K562 (cell line): Measurements from ENCODE around the gene TBX3. TPM values are rescaled to one million over a fixed set of nuclear protein-coding genes. Genes with fewer than 3 reads are reported as not detected.

Source experiments
- ATAC-seq: fragments of 200-7000 bp; cut with Tn5 transposase; 3 replicates; pipeline ENCODE4 v1.9.1; 2020; ENCODE audit warnings: moderate library complexity
- BruUV-seq: library from RNA; stranded (reverse); fragments of 400-500 nt; replicated peaks from 2 replicates; lab custom pipeline; 2021; lab: Mats Ljungman, UMichigan
- CTCF ChIA-PET: fragments of 300-600 bp; formaldehyde crosslinking; extraction: SDS; loops from one replicate; lab custom pipeline; 2021; ENCODE audit warnings: low intra/inter-chr PET ratio; lab: Yijun Ruan, JAX
- POLR2A ChIA-PET: fragments of 300-600, 350-650 bp; sonication (Branson Sonifier 250); formaldehyde crosslinking; extraction: SDS; loops from one replicate; lab custom pipeline; 2021; ENCODE audit warnings: antibody characterized with exemption, inconsistent platforms; lab: Yijun Ruan, JAX
- DNase-seq, 4 experiments: peaks; one replicate each; pipeline versions ENCODE4 v3.0.0 to v3.0.0-alpha.2; 2011 to 2018; ENCODE audit warnings: low spot score in 3 of 4, mixed read lengths in 3 of 4; ENCODE audit errors: extremely low read depth in 1 of 4
- FAIRE-seq: peaks from 2 replicates; lab custom pipeline; 2011; peaks lifted over from hg19 to GRCh38; lab: Jason Lieb, UNC
- H2AFZ ChIP-seq: 2 replicates; pipeline ENCODE4 v1.6.0; 2011; ENCODE audit warnings: low read depth, low read length, control low read depth, inconsistent platforms
- H3K27ac ChIP-seq: fragments of 200-600 bp; 3 replicates; pipeline ENCODE4 v1.8.0; 2011; ENCODE audit warnings: low read depth, mild to moderate bottlenecking, control low read depth, inconsistent platforms, low read length, moderate library complexity, mixed read lengths; ENCODE audit errors: extremely low read depth
- H3K27me3 ChIP-seq, 2 experiments: fragments of 300-600 bp in 1 of 2; 2 replicates in 1 of 2; 3 replicates in 1 of 2; pipeline versions ENCODE4 v1.6.0 to v1.8.0; 2011; ENCODE audit warnings: inconsistent platforms in 2 of 2, low read length in 2 of 2, mild to moderate bottlenecking in 1 of 2, mixed read lengths in 1 of 2, moderate library complexity in 1 of 2; ENCODE audit not compliant: control insufficient read depth in 2 of 2, insufficient read depth in 2 of 2
- H3K36me3 ChIP-seq: fragments of 300-600 bp; 3 replicates; pipeline ENCODE4 v1.8.0; 2011; ENCODE audit warnings: mild to moderate bottlenecking, low read length, inconsistent platforms; ENCODE audit not compliant: control insufficient read depth, insufficient read depth
- H3K4me1 ChIP-seq, 2 experiments: fragments of 200-600 bp in 1 of 2; replicated peaks in 1 of 2; 2 replicates in 1 of 2; 3 replicates in 1 of 2; pipeline versions ENCODE4 v1.5.1 to v1.8.0; 2011; ENCODE audit warnings: inconsistent platforms in 2 of 2, low read length in 2 of 2, mild to moderate bottlenecking in 1 of 2, mixed read lengths in 1 of 2, moderate library complexity in 1 of 2; ENCODE audit not compliant: control insufficient read depth in 2 of 2, insufficient read depth in 2 of 2
- H3K4me2 ChIP-seq: 2 replicates; pipeline ENCODE4 v1.6.1; 2011; ENCODE audit warnings: low read length, control low read depth, inconsistent platforms, mixed read lengths; ENCODE audit not compliant: insufficient read depth
- H3K4me3 ChIP-seq: fragments of 200-600 bp; sonication (generic), shearing (Covaris generic); 2 replicates; pipeline ENCODE4 v1.5.1; 2016; ENCODE audit warnings: control low read depth, inconsistent platforms
- H3K79me2 ChIP-seq: fragments of 200-600 bp; 3 replicates; pipeline ENCODE4 v1.8.0; 2011; ENCODE audit warnings: low read length, inconsistent platforms; ENCODE audit not compliant: control insufficient read depth, insufficient read depth
- H3K9ac ChIP-seq, 2 experiments: 2 replicates each; pipeline versions ENCODE4 v1.6.0 to v1.6.1; 2011; ENCODE audit warnings: low read depth in 2 of 2, low read length in 2 of 2, control low read depth in 1 of 2, inconsistent platforms in 1 of 2, mild to moderate bottlenecking in 1 of 2, mixed read lengths in 1 of 2; ENCODE audit not compliant: insufficient read depth in 1 of 2
- H3K9me1 ChIP-seq: one replicate; pipeline ENCODE4 v1.6.0; 2011; ENCODE audit warnings: inconsistent platforms, mild to moderate bottlenecking, low read length, moderate library complexity; ENCODE audit not compliant: control insufficient read depth, insufficient read depth
- H3K9me3 ChIP-seq: replicated peaks from 2 replicates; pipeline ENCODE4 v1.5.1; 2011; ENCODE audit warnings: low read depth, low read length, inconsistent platforms; ENCODE audit not compliant: control insufficient read depth, insufficient read depth
- H4K20me1 ChIP-seq: replicated peaks from 2 replicates; pipeline ENCODE4 v1.6.1; 2011; ENCODE audit warnings: low read length, inconsistent platforms, mixed read lengths; ENCODE audit not compliant: control insufficient read depth, insufficient read depth
- CBX2 ChIP-seq: fragments of 200-600 bp; sonication (generic); IDR thresholded peaks from one replicate; pipeline ENCODE4 v1.6.1; 2012; ENCODE audit warnings: mild to moderate bottlenecking, low read length, inconsistent platforms; ENCODE audit not compliant: insufficient read depth, poor library complexity, severe bottlenecking
- CEBPG ChIP-seq, 3 experiments: fragments of 200-800 bp in 1 of 3; sonication (Bioruptor generic) in 1 of 3; sonication (generic) in 1 of 3; formaldehyde crosslinking in 1 of 3; IDR thresholded peaks in 2 of 3; conservative IDR thresholded peaks in 1 of 3; 2 replicates each; pipeline versions ENCODE4 v1.6.1 to v1.8.0; 2016 to 2022; ENCODE audit warnings: missing compliant biosample characterization in 2 of 3, missing genetic modification characterization in 2 of 3, mild to moderate bottlenecking in 1 of 3, missing genetic modification reagents in 1 of 3
- RBM34 ChIP-seq: fragments of 200-400 bp; formaldehyde crosslinking; IDR thresholded peaks from 2 replicates; pipeline ENCODE4 v1.6.1; 2018; ENCODE audit warnings: low read length, borderline replicate concordance; ENCODE audit not compliant: insufficient read depth
- TCF3 ChIP-seq: sonication (generic); formaldehyde crosslinking; IDR thresholded peaks from 2 replicates; pipeline ENCODE4 v1.4.0; 2020; ENCODE audit warnings: mild to moderate bottlenecking, missing genetic modification reagents
- ZBTB26 ChIP-seq: fragments of 450-650 bp; formaldehyde crosslinking; IDR thresholded peaks from 2 replicates; pipeline ENCODE4 v1.4.0; 2022; ENCODE audit warnings: missing genetic modification characterization
- ZFX ChIP-seq: sonication (generic); formaldehyde crosslinking; IDR thresholded peaks from 2 replicates; pipeline ENCODE4 v1.8.0; 2022; ENCODE audit warnings: mild to moderate bottlenecking, missing genetic modification reagents, moderate library complexity
- ZNF133 ChIP-seq: fragments of 250-450 bp; sonication (Bioruptor Pico); IDR thresholded peaks from 2 replicates; pipeline ENCODE4 v1.4.0; 2020; ENCODE audit warnings: mild to moderate bottlenecking
- ZNF766 ChIP-seq: fragments of 200-800 bp; sonication (Bioruptor generic); conservative IDR thresholded peaks from 2 replicates; pipeline ENCODE4 v1.6.1; 2016; ENCODE audit warnings: missing genetic modification characterization, missing compliant biosample characterization
- ZNF785 ChIP-seq: fragments of 250-450 bp; sonication (Bioruptor Pico); IDR thresholded peaks from 2 replicates; pipeline ENCODE4 v1.4.0; 2020; ENCODE audit warnings: mild to moderate bottlenecking
- WGBS: fragments of 100-300 bp; shearing (Covaris generic); methylation state at CpG from one replicate; pipeline ENCODE4 v1.1.6; 2016; ENCODE audit warnings: low coverage, mixed read lengths; ENCODE audit not compliant: insufficient coverage; ENCODE audit errors: missing lambda C conversion rate; 5-methylcytosine and 5-hydroxymethylcytosine counted together
- in situ Hi-C: fragments of 300-500 bp; cut with MboI; formaldehyde crosslinking; loops from 4 replicates; pipeline ENCODE4 v1.15.0; 2018; ENCODE audit warnings: inconsistent platforms, mixed read lengths
- intact Hi-C: fragments of 100-400 bp; cut with micrococcal nuclease; formaldehyde crosslinking; loops from 2 replicates; pipeline ENCODE4 v1.14.2; 2022
- polyA plus RNA-seq, 8 experiments: library from polyadenylated mRNA; depleted of rRNA in 4 of 8; stranded (reverse) in 5 of 8; unstranded in 3 of 8; fragments of >200 nt; fragmentation: Nextera tagmentation in 2 of 8; fragmentation: Illumina TruSeq in 1 of 8; extraction: Ambion mirVana in 2 of 8; extraction: Trizol in 1 of 8; gene quantifications; 2 replicates each; pipeline versions ENCODE4 v1.2.1 to v1.2.3, GENCODE V29; 2011 to 2014; ENCODE audit warnings: inconsistent platforms in 1 of 8, missing spikeins in 1 of 8
- total RNA-seq, 7 experiments: library from RNA; depleted of rRNA in 6 of 7; stranded (reverse); fragments of >200 nt in 6 of 7; fragmentation: Illumina TruSeq in 2 of 7; extraction: Trizol in 2 of 7; gene quantifications; 2 replicates each; pipeline versions ENCODE4 v1.2.1 to v1.2.3, GENCODE V29; 2011 to 2021; ENCODE audit warnings: low replicate concordance in 1 of 7
- TF ChIP-seq, protein P1 (sequence below): sonication (generic); IDR thresholded peaks from 2 replicates; pipeline ENCODE4 v1.6.1; 2016

Gene TBX3
- total and polyA plus RNA-seq, 9 of the 15 experiments (the other 6 are each of a cell fraction or from before 2014, with no cell fraction given): 0.03 to 0.60 (median 0.19) TPM

DNA sequence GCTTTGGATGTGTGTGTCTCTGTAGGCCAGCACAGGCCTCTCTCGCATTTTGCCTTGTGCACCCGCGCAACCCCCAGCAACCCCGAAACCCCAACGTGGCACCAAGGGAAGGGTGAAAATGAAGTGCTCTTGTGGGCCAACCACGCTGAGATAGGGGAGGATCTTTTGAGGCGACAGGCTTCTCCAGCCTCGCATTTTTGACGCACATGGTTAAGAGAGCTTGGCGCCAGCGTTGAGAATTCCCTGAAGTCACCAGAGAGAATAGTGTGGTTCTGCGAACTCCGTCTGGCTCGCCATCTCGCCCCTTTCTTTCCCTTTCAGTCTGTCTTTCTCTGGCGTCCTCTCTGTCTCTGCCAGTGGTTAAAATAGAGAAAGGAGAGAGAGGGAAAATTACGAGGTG is 1.9 kb upstream of the TBX3 start:
- Histone ChIP-seq H3K9me1 (no peaks in the 10 kb centered on the region), H3K9ac (no peak overlapping the region), H3K27me3 (peaks cover 37 to 65% of the 10 kb centered on the region in 2 experiments; a peak in 4 of 5 replicates), H3K79me2 (no peaks in the 10 kb centered on the region), H3K9me3 (no peaks in the 10 kb centered on the region), H3K27ac (no peak overlapping the region), H2AFZ (no peak overlapping the region), H3K4me3 (no peak overlapping the region), H3K36me3 (no peaks in the 10 kb centered on the region), H4K20me1 (no peaks in the 10 kb centered on the region), H3K4me1 (peaks cover 0 to 19% of the 10 kb centered on the region in 2 experiments; a peak in 3 of 5 replicates), H3K4me2 (no peak overlapping the region)
- whole genome bisulfite sequencing: 25% methylated on average over 12 of the region's 17 CpGs
- ChIA-PET POLR2A (interaction anchor here (0.5 to 0.7 kb wide), 2 partner anchors 29 to 348 kb away, joined by 3 read pairs; no protein-coding TSS in a partner anchor), CTCF (no interaction called here)
- intact Hi-C loops: no loop called here
- FAIRE-seq: no peak
- ATAC-seq: no peak
- BruUV-seq: no TSS peak
- in situ Hi-C loops: no loop called here
- no peak for DNase-seq
- TF ChIP-seq, protein P1, sequence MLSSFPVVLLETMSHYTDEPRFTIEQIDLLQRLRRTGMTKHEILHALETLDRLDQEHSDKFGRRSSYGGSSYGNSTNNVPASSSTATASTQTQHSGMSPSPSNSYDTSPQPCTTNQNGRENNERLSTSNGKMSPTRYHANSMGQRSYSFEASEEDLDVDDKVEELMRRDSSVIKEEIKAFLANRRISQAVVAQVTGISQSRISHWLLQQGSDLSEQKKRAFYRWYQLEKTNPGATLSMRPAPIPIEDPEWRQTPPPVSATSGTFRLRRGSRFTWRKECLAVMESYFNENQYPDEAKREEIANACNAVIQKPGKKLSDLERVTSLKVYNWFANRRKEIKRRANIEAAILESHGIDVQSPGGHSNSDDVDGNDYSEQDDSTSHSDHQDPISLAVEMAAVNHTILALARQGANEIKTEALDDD: no peak
- TF ChIP-seq TCF3 (CRISPR knock-in tag): no peak
- TF ChIP-seq ZNF785: no peak
- no peak for TF ChIP-seq ZNF133 (CRISPR knock-in tag)
- no peak for TF ChIP-seq RBM34
- no peak for TF ChIP-seq ZBTB26
- no peak for TF ChIP-seq ZNF766 (CRISPR knock-in tag)
- no peak for TF ChIP-seq CEBPG (CRISPR knock-in tag; IDR thresholded peaks at IDR 0.05)
- no peak for TF ChIP-seq CEBPG (tag; conservative IDR thresholded peaks at IDR 0.05 in 1 of 2, IDR thresholded peaks at IDR 0.05 in 1 of 2)
- no peak for TF ChIP-seq CBX2
- no peak for TF ChIP-seq ZFX (CRISPR knock-in tag)
